GM21619 (cell line): ENCODE measurements around the gene ATPAF2.

Source experiments
- ATAC-seq: cut with Tn5 transposase; IDR thresholded peaks from one replicate; pipeline ENCODE4 v1.9.1; 2021; ENCODE audit not compliant: unreplicated experiment

Gene ATPAF2

GRCh38 chr17:18038861-18039534 lies at the start of gene ATPAF2, which contains the start of gene GID4:
TSS of gene ATPAF2 (minus strand) at chr17:18039168. CDS start at chr17:18039013, 155 bp downstream.
TSS of gene GID4 (plus strand) at chr17:18039408. CDS start at chr17:18039465, 57 bp downstream.
- peak; percentile 86 for ATAC-seq

GRCh38 chr17:18087610-18088491 lies 48.9 kb upstream of the ATPAF2 start, which contains the start of gene DRG2:
TSS of gene DRG2 (plus strand) at chr17:18087948. CDS start at chr17:18088024, 76 bp downstream.
- peak; percentile 87 for ATAC-seq

GRCh38 chr17:18084256-18084655 lies 45.3 kb upstream of the ATPAF2 start:
- no peak for ATAC-seq

- no peak for ATAC-seq
These were observed 40.6 kb upstream of the ATPAF2 start for GRCh38 chr17:18079543-18079942.

GRCh38 chr17:18076936-18077335 lies 38.0 kb upstream of the ATPAF2 start:
- ATAC-seq = no peak

GRCh38 chr17:18074566-18075272 lies 35.8 kb upstream of the ATPAF2 start:
- no peak for ATAC-seq

- no peak for ATAC-seq
These were observed 32.8 kb upstream of the ATPAF2 start for GRCh38 chr17:18071751-18072150.

GRCh38 chr17:18070861-18071340 lies 31.9 kb upstream of the ATPAF2 start:
- no peak for ATAC-seq

GRCh38 chr17:18069101-18069500 lies 30.1 kb upstream of the ATPAF2 start:
- no peak for ATAC-seq

GRCh38 chr17:18066866-18067265 lies 27.9 kb upstream of the ATPAF2 start:
- no peak for ATAC-seq

GRCh38 chr17:18065546-18065945 lies 26.6 kb upstream of the ATPAF2 start:
- ATAC-seq = no peak

- ATAC-seq = no peak
These were observed 25.1 kb upstream of the ATPAF2 start for GRCh38 chr17:18064053-18064452.

- no peak for ATAC-seq
These were observed 20.3 kb upstream of the ATPAF2 start for GRCh38 chr17:18059283-18059682.

GRCh38 chr17:18056214-18056613 lies 17.2 kb upstream of the ATPAF2 start:
- ATAC-seq = no peak

GRCh38 chr17:18055597-18055996 lies 16.6 kb upstream of the ATPAF2 start:
- ATAC-seq = no peak

GRCh38 chr17:18045691-18046350 lies 6.9 kb upstream of the ATPAF2 start:
- ATAC-seq = no peak

- no peak for ATAC-seq
These were observed 5.6 kb upstream of the ATPAF2 start for GRCh38 chr17:18044609-18045008.

- no peak for ATAC-seq
These were observed 4.5 kb upstream of the ATPAF2 start for GRCh38 chr17:18043491-18043890.

GRCh38 chr17:18042983-18043382 lies 4.0 kb upstream of the ATPAF2 start:
- ATAC-seq = no peak

- ATAC-seq = no peak
These were observed 2.8 kb upstream of the ATPAF2 start for GRCh38 chr17:18041776-18042175.
